RCC 7860 (cell line): ENCODE results near the gene SORBS2.

Experiments
- DNase-seq: peaks from one replicate; pipeline ENCODE4 v3.0.0-alpha.2; 2015; ENCODE audit warnings: low spot score
- FAIRE-seq: peaks from 2 replicates; lab custom pipeline; 2012; peaks lifted over from hg19 to GRCh38; lab: Jason Lieb, UNC

SORBS2 gene

DNA sequence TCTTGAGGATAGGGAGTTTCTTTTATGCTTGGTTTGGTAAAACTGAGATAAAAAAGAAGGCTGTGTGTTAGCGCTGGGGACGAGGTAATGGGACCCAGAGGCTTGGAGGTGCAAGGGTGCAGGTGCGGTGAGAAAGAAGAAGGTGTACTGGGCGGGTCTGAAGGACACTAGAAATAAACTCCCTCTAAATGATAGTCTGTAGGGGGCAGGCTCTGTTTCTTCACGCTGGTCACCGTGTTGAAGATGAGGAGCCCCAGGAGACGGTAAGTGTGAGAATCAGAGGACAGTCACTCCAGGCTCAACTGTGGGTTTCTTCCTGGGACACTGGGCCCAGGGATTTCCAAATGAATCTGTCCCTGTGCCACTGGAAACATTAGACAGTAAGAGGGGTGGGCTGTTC lies 131.4 kb downstream of the SORBS2 start:
- DNase-seq (no peak), FAIRE-seq (no peak)

GRCh38 chr4:185679523-185679922 lies 132.5 kb downstream of the SORBS2 start:
- no peak for DNase-seq
- FAIRE-seq: no peak

GRCh38 chr4:185677637-185678314 lies 134.2 kb downstream of the SORBS2 start:
- DNase-seq: no peak
- no peak for FAIRE-seq

DNA sequence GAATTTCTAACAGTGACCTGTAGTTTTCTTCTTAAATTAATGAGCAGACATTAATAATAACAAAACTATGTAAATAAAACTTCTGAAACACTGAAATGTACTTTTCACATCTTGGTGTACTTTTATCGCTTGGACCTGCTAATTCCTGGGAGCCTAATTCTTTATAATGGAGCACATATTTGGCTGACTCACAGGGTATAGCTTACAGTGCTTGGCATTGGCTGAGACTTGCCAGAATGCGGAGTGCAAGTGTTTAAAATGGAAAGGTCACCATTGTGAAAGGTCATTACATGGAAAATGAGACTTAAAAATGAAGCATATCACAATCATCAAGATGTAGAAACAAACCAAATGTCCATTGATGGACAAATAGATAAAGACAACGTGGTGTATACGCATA lies 139.4 kb downstream of the SORBS2 start:
- no peak for DNase-seq
- no peak for FAIRE-seq

DNA sequence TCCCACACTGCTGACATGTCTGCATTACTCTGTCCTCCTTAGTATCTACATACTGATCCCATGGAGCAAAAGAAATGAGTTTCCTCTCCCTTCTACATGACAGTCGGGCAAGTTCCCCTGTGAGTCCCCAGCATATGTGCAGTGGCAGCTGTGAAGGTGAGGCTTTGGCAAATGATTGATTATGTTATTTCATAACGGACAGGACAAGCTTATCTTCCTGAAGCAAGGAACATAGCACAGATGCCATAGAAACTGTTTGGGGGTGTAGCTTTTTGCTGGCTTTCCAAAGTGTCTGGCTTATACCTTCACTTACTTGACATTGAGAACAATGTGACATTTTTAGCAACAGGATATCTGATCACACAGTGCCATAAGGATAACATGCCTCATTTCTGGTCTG lies 139.8 kb downstream of the SORBS2 start:
- FAIRE-seq (no peak), DNase-seq (no peak)

GRCh38 chr4:185671496-185671895 lies 140.5 kb downstream of the SORBS2 start:
- FAIRE-seq (no peak), DNase-seq (no peak)

GRCh38 chr4:185671066-185671465 lies 140.9 kb downstream of the SORBS2 start:
- DNase-seq (no peak), FAIRE-seq (no peak)

DNA sequence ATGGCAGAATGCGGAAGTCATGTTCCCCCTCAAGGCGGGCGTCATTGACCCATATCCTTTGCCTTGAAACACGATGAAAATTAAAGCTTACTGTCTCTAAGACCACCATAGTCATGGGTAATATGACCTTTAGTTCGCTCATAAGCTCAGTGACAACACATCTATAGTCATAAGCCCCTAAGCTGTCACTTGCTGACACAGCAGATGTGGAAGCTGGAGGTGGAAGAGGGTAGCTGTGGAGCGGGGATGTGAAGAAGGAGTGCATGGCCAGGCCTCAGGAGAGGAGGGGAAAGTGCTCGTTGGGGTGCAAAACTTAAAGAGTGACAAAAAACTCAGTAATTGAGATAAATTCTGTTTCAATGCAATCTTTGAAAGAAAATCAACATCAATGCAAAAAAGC lies 142.7 kb downstream of the SORBS2 start:
- FAIRE-seq (no peak), DNase-seq (no peak)

DNA sequence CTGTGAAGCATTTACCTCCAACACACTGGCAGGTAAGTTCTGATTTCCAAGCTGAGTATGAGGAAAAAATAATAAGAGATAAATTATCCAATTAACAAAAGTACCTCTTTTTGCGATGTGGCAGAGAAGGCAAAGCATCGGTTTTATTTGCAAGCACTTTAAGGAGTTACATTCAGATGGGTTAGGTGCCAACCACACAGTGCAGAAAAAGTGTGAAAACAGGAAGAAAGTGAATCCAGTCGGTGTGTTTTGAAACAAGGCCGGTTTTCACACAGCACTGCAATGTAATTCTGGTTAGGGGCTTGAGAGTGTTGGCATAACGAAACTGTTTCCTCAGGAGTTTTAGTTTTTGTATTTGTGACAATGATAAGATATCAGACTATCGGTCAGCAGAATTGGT lies 145.8 kb downstream of the SORBS2 start:
- FAIRE-seq (no peak), DNase-seq (no peak)

GRCh38 chr4:185665655-185666054 lies 146.3 kb downstream of the SORBS2 start:
- FAIRE-seq (no peak), DNase-seq (no peak)

- no peak for DNase-seq
- FAIRE-seq: no peak
These were observed 147.5 kb downstream of the SORBS2 start for GRCh38 chr4:185664481-185664880.

DNA sequence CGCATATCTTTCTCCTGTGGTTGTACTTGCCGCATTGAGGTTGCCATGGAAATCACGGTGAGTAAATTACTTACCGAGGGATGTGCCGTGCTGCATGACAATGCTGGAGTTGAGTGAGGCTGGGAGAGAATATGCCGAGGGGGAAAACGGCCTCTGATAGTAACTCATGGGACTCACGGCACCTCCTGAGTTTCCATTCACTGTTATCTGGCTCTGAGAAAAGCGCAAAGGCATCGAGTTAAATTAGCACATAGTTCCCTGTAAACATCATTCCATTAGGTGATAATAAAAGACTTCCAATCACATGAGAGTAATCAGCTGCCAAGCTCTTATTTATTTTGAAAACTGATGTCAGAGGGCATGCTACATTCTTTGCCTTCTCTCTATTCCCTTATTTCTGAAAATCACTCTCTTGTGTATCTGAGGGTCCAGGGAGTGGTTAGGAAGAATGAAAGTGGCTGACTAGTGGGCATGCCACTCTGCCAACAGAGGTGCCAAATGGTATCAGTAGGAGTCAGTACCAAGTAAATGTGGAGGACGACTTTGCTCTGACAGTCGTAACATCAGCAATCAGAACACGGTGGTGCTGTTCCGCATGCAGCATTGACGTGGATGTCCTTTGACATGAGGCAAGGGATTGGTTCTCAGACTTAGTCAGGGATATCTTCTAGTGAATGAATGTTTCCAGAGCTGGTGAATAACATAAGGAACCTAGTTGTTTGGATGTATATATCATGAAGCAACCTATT lies 149.8 kb downstream of the SORBS2 start:
- DNase-seq (no peak), FAIRE-seq (no peak)

DNA sequence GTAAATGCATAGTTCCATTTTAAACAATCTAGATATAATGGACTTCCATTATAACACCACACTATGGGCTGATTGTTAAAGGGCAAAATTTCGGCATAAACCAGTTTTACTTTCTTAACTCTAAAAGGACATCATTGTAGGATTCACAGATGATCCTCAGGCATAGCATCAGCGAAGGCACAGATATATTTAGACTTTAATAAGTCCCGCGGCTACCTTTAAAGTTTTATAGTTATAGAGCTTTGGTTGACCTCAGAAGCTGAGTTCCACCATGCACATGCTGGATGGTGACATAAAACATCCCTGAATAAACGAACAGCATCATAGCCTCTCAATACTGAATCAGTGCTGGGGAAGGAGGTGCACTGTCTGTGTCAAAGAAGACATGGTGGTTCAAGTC lies 151.7 kb downstream of the SORBS2 start:
- no peak for FAIRE-seq
- no peak for DNase-seq

DNA sequence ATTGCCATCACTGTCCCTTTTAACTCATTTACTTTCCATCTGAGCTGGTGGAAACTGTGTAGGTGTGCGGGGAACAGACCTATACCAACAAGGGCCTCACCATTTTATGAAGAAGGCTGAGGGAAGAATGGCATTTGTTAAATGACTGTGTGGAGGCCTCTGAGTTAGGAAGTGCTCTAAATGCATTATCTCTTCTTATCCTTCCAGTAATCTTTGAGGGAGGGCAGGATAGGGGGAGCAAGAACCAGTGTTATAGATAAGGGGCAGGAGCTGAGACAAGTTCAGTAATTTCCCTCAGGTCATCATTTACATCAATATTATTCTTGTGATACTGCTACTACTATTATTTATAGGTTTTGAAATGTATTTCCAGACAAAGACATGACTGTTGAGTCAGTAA lies 154.3 kb downstream of the SORBS2 start:
- FAIRE-seq: no peak
- no peak for DNase-seq

DNA sequence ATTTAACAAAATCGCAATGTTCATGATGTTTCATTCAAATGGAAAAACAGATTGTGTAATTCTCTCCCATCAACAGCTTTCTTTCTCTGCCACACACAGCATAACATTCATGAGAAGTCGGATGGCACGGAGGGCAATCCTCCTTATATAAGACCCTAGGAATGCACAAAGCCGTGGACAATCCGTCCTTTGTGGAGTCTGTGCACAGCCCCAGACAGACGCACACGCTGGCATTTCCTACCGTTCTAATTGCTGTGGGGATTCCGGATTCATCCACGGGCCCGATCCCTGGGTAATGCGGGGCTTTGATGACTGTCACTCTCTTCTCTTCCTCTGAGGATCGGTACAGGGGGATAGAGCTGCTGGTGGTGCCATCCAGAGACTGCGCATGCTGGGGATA lies 154.8 kb downstream of the SORBS2 start:
- FAIRE-seq (no peak), DNase-seq (no peak)

DNA sequence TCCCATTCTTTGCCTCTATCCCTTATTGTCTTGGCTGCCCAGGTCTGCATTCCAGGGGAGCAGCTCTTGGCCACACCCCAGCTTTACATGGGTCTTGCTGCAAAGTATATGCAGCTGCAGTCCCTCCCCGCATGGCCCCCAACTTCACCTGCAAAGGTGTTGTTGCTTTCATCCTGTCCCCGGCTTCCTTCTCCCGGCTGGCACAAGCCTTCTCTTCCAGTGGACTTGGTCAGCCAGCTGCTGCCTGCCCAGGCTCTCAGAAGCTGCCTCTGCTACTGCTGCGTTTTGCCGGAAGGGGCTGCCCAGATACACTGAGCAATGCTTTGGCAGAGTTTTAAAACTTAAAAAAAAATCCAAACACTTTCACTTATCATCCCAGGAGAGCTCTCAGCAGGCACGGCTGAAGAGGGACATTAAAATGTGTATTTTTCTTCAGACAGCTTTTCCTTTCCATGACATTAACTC lies 155.5 kb downstream of the SORBS2 start:
- DNase-seq (no peak), FAIRE-seq (no peak)

DNA sequence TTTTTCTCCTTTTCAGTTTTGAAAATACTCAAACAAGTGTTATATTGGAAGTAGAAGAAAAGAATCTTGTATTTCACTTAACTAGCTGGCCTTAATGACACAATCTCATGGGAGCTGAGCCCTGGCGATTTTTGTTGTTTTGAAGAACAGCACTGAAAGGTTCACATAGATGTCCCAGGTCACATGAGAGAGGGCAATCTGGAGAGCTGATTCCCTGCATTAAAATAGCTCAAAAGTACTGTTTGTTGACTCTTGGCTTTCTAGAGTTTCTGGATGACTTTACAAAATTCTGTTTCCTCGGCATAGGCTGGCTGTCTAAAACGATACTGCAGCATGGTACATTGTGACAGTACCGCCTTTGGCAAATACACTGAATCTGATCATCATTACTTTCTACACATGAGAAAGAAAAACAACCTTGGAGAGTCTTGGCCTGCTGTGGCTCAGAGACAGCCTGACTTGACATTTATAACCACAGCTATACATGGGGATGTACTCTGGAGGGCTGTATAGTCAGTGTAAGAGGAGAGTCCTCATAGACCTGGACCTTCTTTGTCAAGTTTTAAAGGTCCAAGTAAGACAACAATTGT lies 156.9 kb downstream of the SORBS2 start:
- no peak for FAIRE-seq

DNA sequence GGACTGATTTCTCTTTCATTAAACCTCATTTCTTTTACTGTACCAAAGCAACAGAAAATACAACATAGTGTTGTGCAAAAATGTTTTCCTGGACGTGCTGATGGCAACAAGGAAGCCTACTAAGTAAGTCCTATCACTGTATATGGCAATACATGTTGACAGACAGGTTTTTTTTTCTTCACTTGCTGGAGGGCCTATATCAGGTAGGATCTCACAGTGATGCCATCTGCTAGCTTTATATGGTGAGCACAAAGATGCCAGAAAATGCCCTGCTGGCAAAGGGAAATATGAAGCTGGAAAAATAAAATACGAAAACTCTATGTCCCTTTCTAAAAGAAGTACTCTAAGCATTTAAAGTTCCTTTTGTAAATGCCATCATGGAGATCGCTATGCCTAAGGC lies 157.7 kb downstream of the SORBS2 start:
- FAIRE-seq (no peak), DNase-seq (no peak)

More for the DNA sequence above, 156.9 kb downstream of the SORBS2 start:
- no peak for DNase-seq

DNA sequence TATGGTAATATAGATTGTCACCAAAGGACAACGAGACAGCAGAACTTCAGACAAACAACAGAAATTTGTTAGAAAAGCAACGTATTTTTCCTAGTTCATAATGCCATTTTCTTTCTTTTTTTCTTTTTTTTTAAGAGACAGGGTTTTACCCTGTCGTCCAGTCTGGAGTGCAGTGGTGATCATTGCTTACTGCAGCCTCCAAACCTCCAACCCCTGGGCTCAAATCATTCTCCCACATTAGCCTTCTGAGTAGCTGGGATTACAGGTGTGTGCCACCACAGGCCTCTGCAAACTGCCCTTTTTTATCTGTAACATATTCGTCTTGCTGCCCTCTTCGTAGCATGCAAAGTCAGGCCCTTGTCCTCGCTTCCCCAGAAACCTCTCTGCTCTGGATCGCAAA lies 160.1 kb downstream of the SORBS2 start:
- DNase-seq (no peak), FAIRE-seq (no peak)

DNA sequence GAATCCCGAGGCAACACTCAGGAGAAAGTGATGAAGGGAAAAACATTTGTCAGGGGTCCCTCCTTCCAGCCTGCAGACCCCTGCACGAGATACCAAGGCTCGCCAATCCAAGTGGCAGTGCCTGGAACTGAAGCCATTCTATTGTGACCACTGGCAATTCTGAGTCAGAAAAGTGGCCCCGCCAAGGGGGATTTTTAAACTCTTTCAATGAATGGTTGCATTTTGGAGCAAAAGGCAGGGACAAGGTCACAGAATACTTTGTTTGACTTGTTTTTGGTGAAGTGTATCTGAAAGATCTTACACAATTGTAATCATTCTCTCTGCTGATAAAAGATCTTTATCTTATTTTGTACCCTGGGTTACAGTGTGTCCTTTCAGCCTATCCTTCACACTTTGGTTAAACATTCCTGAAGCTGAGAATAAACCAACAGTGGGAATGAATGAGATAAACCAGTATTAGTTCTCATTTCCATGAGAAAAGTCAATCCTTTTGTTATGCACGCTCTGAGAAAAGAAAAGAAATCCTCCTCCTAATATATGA lies 160.8 kb downstream of the SORBS2 start:
- DNase-seq (no peak), FAIRE-seq (no peak)

GRCh38 chr4:185648631-185649030 lies 163.4 kb downstream of the SORBS2 start:
- FAIRE-seq: no peak

GRCh38 chr4:185645403-185645802 lies 166.6 kb downstream of the SORBS2 start:
- FAIRE-seq: no peak
- DNase-seq: no peak

More at GRCh38 chr4:185648631-185649030, 163.4 kb downstream of the SORBS2 start:
- DNase-seq: no peak
